Brain pericyte (primary cell): ENCODE data around the gene ZNF19.
"Not testable (repeated sequence)": the region's sequence is repeated elsewhere in the genome, so short reads cannot be mapped to it uniquely, and the experiment has no call there.

Source experiments
- DNase-seq: peaks from one replicate; pipeline ENCODE4 v3.0.0-alpha.2; 2012; ENCODE audit warnings: low read depth, low spot score

Gene ZNF19

GRCh38 chr16:71489122-71489521 lies at the start of gene ZNF19:
ZNF19 (minus strand) TSS chr16:71489324; CDS start chr16:71482114, 7,210 bp downstream.
- no peak for DNase-seq

GRCh38 chr16:71537643-71538042 lies 48.5 kb upstream of the ZNF19 start:
- DNase-seq = no peak

GRCh38 chr16:71536752-71537499 lies 47.8 kb upstream of the ZNF19 start:
- DNase-seq = no peak

- no peak for DNase-seq
Observed at GRCh38 chr16:71532366-71532765, 43.2 kb upstream of the ZNF19 start.

GRCh38 chr16:71528863-71529262 lies 39.7 kb upstream of the ZNF19 start:
- DNase-seq = no peak

GRCh38 chr16:71528257-71528656 lies 39.1 kb upstream of the ZNF19 start:
- DNase-seq = no peak

- no peak for DNase-seq
Observed at GRCh38 chr16:71526111-71526631, 37.0 kb upstream of the ZNF19 start, which contains the start of gene CHST4. CHST4 (plus strand) TSS chr16:71526426; CDS start chr16:71536678, 10,252 bp downstream.

- no peak for DNase-seq
Observed at GRCh38 chr16:71524566-71525553, 35.7 kb upstream of the ZNF19 start.

GRCh38 chr16:71520550-71520949 lies 31.4 kb upstream of the ZNF19 start:
- no peak for DNase-seq

- no peak for DNase-seq
Observed at GRCh38 chr16:71515026-71515425, 25.9 kb upstream of the ZNF19 start.

GRCh38 chr16:71514476-71514875 lies 25.4 kb upstream of the ZNF19 start:
- DNase-seq = no peak

GRCh38 chr16:71513302-71513701 lies 24.2 kb upstream of the ZNF19 start:
- DNase-seq = no peak

- no peak for DNase-seq
Observed at GRCh38 chr16:71507061-71507460, 17.9 kb upstream of the ZNF19 start.

- no peak for DNase-seq
Observed at GRCh38 chr16:71504901-71505300, 15.8 kb upstream of the ZNF19 start.

GRCh38 chr16:71504051-71504450 lies 14.9 kb upstream of the ZNF19 start:
- not testable (repeated sequence) for DNase-seq

GRCh38 chr16:71501547-71501946 lies 12.4 kb upstream of the ZNF19 start:
- no peak for DNase-seq

GRCh38 chr16:71500964-71501363 lies 11.8 kb upstream of the ZNF19 start:
- no peak for DNase-seq

- DNase-seq = peak; percentile 7
Observed at GRCh38 chr16:71499775-71500364, 10.7 kb upstream of the ZNF19 start.

GRCh38 chr16:71498031-71498430 lies 8.9 kb upstream of the ZNF19 start:
- DNase-seq = no peak

- DNase-seq = no peak
Observed at GRCh38 chr16:71493213-71493612, 4.1 kb upstream of the ZNF19 start.

GRCh38 chr16:71492786-71493185 lies 3.7 kb upstream of the ZNF19 start:
- DNase-seq = no peak

GRCh38 chr16:71491054-71491453 lies 1.9 kb upstream of the ZNF19 start:
- no peak for DNase-seq
